Astrocyte of the cerebellum (primary cell): ENCODE measurements around the gene FBN3.

Source experiments
- DNase-seq: peaks from one replicate; pipeline ENCODE4 v3.0.0-alpha.2; 2011; ENCODE audit warnings: low read depth
- H3K4me3 ChIP-seq: 2 replicates; pipeline ENCODE4 v1.5.1; 2011; ENCODE audit warnings: mild to moderate bottlenecking, low read depth, low read length, moderate library complexity
- in situ Hi-C: cut with HindIII; loops from 2 replicates; pipeline ENCODE4 v1.10.0; 2017; ENCODE audit warnings: low sequenced_read_pairs
- TF ChIP-seq, protein P1 (sequence below): IDR thresholded peaks from 2 replicates; pipeline ENCODE4 v1.5.1; 2012; ENCODE audit warnings: low read length, low read depth, moderate library complexity, mild to moderate bottlenecking; ENCODE audit errors: missing control alignments

Gene FBN3

DNA sequence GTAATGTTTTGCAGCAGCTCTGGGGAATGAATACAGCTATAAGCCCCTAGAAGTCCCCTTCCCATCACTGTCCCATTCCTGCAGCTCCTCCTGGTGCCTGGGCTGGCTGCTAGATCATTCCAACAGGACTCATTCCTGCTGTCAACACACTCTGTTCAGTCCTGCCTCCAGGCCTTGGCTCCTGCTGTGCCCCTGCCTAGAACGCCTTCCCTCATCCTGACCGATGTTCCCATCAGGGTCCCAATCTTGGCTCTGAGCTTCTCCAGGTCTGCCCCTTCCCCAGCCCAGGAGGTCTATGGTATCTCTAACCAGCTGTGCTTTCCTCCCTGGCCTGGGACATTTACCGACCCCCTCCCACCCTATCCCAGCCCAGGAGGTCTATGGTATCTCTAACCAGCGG, 48.1 kb downstream of the FBN3 start:
- DNase-seq = no peak
- in situ Hi-C loops = no loop called here
- H3K4me3 ChIP-seq = no peak overlapping the region
- TF ChIP-seq, protein P1, sequence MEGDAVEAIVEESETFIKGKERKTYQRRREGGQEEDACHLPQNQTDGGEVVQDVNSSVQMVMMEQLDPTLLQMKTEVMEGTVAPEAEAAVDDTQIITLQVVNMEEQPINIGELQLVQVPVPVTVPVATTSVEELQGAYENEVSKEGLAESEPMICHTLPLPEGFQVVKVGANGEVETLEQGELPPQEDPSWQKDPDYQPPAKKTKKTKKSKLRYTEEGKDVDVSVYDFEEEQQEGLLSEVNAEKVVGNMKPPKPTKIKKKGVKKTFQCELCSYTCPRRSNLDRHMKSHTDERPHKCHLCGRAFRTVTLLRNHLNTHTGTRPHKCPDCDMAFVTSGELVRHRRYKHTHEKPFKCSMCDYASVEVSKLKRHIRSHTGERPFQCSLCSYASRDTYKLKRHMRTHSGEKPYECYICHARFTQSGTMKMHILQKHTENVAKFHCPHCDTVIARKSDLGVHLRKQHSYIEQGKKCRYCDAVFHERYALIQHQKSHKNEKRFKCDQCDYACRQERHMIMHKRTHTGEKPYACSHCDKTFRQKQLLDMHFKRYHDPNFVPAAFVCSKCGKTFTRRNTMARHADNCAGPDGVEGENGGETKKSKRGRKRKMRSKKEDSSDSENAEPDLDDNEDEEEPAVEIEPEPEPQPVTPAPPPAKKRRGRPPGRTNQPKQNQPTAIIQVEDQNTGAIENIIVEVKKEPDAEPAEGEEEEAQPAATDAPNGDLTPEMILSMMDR = no peak

DNA sequence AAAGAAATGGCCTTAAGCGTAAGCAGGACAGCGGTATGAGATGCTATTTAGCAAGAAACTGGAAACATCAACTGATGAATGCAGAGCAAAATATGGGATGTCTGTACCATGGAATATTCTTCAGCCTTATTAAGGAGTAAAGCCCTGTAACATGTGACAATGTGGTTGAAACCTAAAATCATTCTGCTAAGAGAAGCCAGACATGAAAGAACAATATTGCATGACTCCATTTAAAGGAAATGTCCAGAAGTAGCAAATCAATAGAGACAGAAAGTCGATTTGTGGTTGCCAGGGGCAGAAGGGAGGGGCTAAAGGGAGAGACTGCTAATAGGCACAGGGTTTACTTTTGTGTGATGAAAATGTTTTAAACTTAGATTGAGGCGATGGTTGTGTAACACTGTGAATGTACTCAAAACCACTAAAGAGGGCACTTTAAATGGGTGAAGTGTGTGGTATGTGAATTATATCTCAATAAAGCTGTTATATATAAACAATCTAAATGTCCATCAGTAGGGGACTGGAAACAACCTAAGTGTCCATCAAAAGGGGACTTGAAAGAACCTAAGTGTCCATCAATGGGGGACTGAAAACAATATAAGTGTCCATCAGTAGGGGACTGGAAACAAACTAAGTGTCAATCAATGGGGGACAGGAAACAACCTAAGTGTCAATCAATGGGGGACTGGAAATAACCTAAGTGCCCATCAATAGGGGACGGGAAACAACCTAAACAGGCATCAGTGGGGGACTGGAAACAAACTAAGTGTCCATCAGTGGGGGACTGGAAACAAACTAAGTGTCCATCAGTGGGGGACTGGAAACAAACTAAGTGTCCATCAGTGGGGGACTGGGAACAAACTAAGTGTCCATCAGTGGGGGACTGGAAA, 51.5 kb downstream of the FBN3 start:
- in situ Hi-C loops = no loop called here
- TF ChIP-seq, protein P1 = no peak
- no peak for DNase-seq
- no peak overlapping the region for H3K4me3 ChIP-seq

DNA sequence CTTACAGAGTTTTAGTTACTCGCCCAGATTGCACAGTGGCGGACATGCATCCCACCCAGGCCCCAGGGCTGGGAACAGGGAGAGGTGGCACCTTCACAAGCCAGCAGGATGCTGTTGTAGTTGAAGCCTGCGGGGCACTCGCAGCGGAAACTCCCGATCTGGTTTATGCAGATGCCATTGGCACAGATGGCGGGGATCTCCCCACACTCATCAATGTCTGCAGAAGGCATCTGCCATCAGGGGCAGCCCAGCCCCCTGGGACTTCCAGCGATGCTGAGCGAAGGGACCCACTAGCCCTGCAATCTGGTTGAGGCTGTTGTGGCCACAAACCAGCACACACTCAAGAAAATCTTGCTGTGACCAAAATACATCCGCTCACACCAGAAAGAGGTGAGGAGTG, 52.2 kb downstream of the FBN3 start:
- TF ChIP-seq, protein P1 = no peak
- no peak for DNase-seq
- no peak overlapping the region for H3K4me3 ChIP-seq
- in situ Hi-C loops = no loop called here

DNA sequence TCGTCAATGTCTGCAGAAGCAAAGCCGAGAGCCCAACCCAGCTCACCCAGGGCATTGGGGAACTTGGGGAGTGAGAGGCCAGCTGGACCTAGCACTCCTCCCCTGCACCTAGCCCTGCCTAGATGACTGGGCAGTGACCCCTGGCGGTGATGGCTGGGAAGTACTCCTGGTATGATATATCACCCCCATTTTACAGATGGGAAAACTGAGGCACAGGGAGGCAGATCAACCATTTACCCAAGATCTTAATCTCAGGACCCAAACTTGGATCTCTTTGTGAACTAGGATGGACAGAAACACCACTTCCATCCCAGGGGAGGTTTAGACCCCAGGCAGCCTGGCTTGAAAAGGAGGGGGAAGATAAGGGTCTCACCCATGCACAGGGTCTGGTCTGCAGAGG, 53.3 kb downstream of the FBN3 start:
- H3K4me3 ChIP-seq = no peak overlapping the region
- in situ Hi-C loops = no loop called here
- TF ChIP-seq, protein P1 = no peak
- no peak for DNase-seq

DNA sequence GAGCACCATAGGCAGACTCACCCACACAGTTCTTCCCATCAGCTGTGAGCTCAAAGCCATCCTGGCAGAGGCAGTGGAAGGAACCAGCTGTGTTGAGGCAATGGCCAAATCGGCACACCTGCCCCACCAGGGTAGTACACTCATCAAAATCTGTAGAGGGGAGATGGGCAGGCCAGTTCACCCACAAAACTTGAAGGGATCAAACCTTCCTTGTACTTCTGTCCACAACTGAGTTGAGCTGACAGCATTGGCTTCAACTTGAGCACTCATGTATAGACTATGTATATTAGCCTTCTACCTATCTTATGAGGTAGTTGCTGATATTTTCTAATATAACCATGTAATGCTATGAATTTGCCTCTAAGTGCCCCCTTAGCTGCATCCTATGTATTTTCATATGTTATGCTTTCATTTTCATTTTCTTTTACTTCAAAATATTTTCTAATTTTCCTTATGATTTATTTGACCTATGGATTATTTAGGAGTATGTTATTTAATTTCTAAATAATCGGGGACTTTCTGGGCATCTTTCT, 54.0 kb downstream of the FBN3 start:
- TF ChIP-seq, protein P1 = no peak
- in situ Hi-C loops = no loop called here
- H3K4me3 ChIP-seq = no peak overlapping the region
- no peak for DNase-seq

DNA sequence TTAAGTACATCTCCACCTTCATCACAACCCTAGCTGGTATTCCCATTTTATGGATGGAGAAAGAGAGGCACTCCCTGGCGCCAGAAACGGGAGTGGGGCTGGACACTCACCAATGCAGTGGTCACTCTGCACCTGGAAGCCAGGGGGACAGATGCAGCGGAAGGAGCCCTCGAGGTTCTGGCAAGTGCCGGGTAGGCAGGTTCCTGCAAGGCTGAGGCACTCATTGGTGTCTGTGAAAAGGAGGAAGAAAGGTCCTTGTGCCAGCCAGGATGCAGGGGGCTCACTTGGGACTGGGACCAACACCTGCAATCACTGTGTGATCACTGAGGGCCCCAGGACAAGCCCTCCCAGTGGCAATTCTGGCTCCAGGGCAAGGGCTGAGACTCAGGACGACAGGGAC, 55.1 kb downstream of the FBN3 start:
- H3K4me3 ChIP-seq = no peak overlapping the region
- TF ChIP-seq, protein P1 = no peak
- in situ Hi-C loops = no loop called here
- DNase-seq = no peak
